Suprapubic skin (tissue), 4 donors: Measurements from ENCODE around the gene RAPGEF2. TPM values are rescaled to one million over a fixed set of nuclear protein-coding genes. Genes with fewer than 3 reads are reported as not detected.
"Not testable (repeated sequence)": the region's sequence is repeated elsewhere in the genome, so short reads cannot be mapped to it uniquely, and the experiment has no call there.

ENCODE experiments used
- DNase-seq, 2 donors: peaks; one replicate each; pipeline ENCODE4 v3.0.0-alpha.2; 2019; ENCODE audit warnings: low spot score in 2 of 2
- H3K27ac ChIP-seq: fragments of 200-600 bp; sonication (generic); one replicate; pipeline ENCODE4 v1.5.1; 2019
- H3K27me3 ChIP-seq: fragments of 200-600 bp; sonication (generic); one replicate; pipeline ENCODE4 v1.5.1; 2019
- H3K36me3 ChIP-seq: fragments of 200-600 bp; sonication (generic); one replicate; pipeline ENCODE4 v1.5.1; 2019
- H3K4me1 ChIP-seq: fragments of 200-600 bp; sonication (generic); one replicate; pipeline ENCODE4 v1.5.1; 2019
- H3K4me3 ChIP-seq: fragments of 200-600 bp; sonication (generic); one replicate; pipeline ENCODE4 v1.5.1; 2019; ENCODE audit warnings: mild to moderate bottlenecking
- H3K9me3 ChIP-seq: fragments of 200-600 bp; sonication (generic); one replicate; pipeline ENCODE4 v1.5.1; 2019
- CTCF ChIP-seq, 2 donors: fragments of 200-600 bp in 1 of 2; fragments of 450-650 bp in 1 of 2; sonication (generic) in 1 of 2; IDR thresholded peaks; one replicate each; pipeline ENCODE4 v1.5.1; 2016 to 2019; ENCODE audit warnings: antibody characterized with exemption in 2 of 2, mild to moderate bottlenecking in 1 of 2, moderate library complexity in 1 of 2
- EP300 ChIP-seq: sonication (generic); formaldehyde crosslinking; IDR thresholded peaks from one replicate; pipeline ENCODE4 v1.6.1; 2017; ENCODE audit warnings: antibody characterized with exemption
- POLR2A ChIP-seq, 2 donors: fragments of 450-650 bp; IDR thresholded peaks; one replicate each; pipeline ENCODE4 v1.6.1; 2017; ENCODE audit warnings: antibody characterized with exemption in 2 of 2, mild to moderate bottlenecking in 2 of 2, moderate library complexity in 2 of 2
- POLR2AphosphoS5 ChIP-seq, 3 donors: sonication (generic); formaldehyde crosslinking; IDR thresholded peaks; one replicate each; pipeline ENCODE4 v1.6.1; 2017; ENCODE audit warnings: antibody characterized with exemption in 3 of 3
- WGBS: methylation state at CpG from one replicate; pipeline ENCODE4 v1.1.5; 2018; 5-methylcytosine and 5-hydroxymethylcytosine counted together
- total RNA-seq, 4 donors: library from RNA; depleted of rRNA; stranded (reverse); fragments of >200 nt; gene quantifications; one replicate each; pipeline ENCODE4 v1.1.0, GENCODE V29; 2016

The RAPGEF2 gene
- total RNA-seq, 4 donors from 2014 or later = 31.3 to 62.4 (median 43.5) TPM

- 79% methylated on average over 3 of the region's 3 CpGs for WGBS
Observed at GRCh38 chr4:159178979-159179969, 76.4 kb downstream of the RAPGEF2 start.

DNA sequence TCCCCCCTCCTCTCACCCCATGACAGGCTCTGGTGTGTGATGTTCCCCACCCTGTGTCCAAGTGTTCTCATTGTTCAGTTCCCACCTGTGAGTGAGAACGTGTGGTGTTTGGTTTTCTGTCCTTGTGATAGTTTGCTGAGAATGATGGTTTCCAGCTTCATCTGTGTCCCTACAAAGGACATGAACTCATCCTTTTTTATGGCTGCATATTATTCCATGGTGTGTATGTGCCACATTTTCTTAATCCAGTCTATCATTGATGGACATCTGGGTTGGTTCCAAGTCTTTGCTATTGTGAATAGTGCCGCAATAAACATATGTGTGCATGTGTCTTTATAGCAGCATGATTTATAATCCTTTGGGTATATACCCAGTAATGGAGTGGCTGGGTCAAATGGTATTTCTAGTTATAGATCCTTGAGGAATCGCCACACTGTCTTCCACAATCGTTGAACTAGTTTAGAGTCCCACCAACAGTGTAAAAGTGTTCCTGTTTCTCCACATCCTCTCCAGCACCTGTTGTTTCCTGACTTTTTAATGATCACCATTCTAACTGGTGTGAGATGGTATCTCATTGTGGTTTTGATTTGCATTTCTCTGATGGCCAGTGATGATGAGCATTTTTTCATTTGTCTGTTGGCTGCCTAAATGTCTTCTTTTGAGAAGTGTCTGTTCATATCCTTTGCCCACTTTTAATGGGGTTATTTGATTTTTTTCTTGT, 81.2 kb downstream of the RAPGEF2 start:
- not testable (repeated sequence) for DNase-seq, H3K9me3 ChIP-seq, H3K36me3 ChIP-seq, H3K4me3 ChIP-seq, H3K4me1 ChIP-seq, H3K27ac ChIP-seq, H3K27me3 ChIP-seq
- WGBS = 91% methylated on average over 4 of the region's 4 CpGs

More at GRCh38 chr4:159178979-159179969, 76.4 kb downstream of the RAPGEF2 start:
- DNase-seq = no peak
- Histone ChIP-seq H3K9me3 (no peaks in the 10 kb centered on the region), H3K4me1 (peaks cover 22% of the 10 kb centered on the region), H3K36me3 (no peaks in the 10 kb centered on the region), H3K4me3 (no peak overlapping the region), H3K27me3 (no peaks in the 10 kb centered on the region), H3K27ac (peak overlapping the region; percentile 14)
- TF ChIP-seq POLR2A (IDR thresholded peaks at IDR 0.05) = no peak
- TF ChIP-seq CTCF (IDR thresholded peaks at IDR 0.05) = no peak
- no peak for TF ChIP-seq EP300
- no peak for TF ChIP-seq POLR2AphosphoS5 (IDR thresholded peaks at IDR 0.05)

DNA sequence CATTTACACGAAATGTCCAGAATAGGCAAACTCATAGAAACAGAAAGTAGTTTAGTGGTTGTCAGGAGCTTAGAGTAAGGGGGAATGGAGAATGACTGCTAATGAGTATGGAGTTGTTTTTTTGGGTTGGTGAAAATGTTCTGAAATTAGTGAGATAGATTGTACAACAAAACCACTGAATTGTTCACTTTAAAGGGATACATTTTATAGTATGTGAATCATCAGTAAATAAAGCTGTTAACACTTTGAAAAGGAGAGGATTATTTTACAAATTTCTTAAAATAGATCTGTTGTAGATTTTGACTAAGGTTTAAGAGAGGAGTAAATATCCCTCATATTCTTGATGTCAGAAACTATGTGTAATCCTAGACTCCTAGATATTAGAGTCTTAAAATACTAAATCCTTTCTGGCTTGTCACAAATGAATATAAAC, 82.7 kb downstream of the RAPGEF2 start:
- no peak overlapping the region for H3K27ac ChIP-seq
- H3K4me1 ChIP-seq = no peaks in the 10 kb centered on the region
- H3K36me3 ChIP-seq = no peaks in the 10 kb centered on the region
- no peak overlapping the region for H3K4me3 ChIP-seq
- no peak for DNase-seq
- TF ChIP-seq EP300 (no peak), POLR2AphosphoS5 (IDR thresholded peaks at IDR 0.05) (no peak), POLR2A (IDR thresholded peaks at IDR 0.05) (no peak), CTCF (IDR thresholded peaks at IDR 0.05) (no peak)
- no peaks in the 10 kb centered on the region for H3K9me3 ChIP-seq
- H3K27me3 ChIP-seq = no peaks in the 10 kb centered on the region
- WGBS = 84% methylated on average over 1 of the region's 1 CpG

GRCh38 chr4:159188646-159189045, 85.8 kb downstream of the RAPGEF2 start:
- Histone ChIP-seq H3K27me3 (no peaks in the 10 kb centered on the region), H3K9me3 (no peaks in the 10 kb centered on the region), H3K36me3 (no peaks in the 10 kb centered on the region), H3K4me1 (no peaks in the 10 kb centered on the region), H3K27ac (no peak overlapping the region), H3K4me3 (no peak overlapping the region)
- WGBS = 68% methylated on average over 1 of the region's 1 CpG
- no peak for DNase-seq
- TF ChIP-seq POLR2AphosphoS5 (IDR thresholded peaks at IDR 0.05) (no peak), POLR2A (IDR thresholded peaks at IDR 0.05) (no peak), CTCF (IDR thresholded peaks at IDR 0.05) (no peak)

DNA sequence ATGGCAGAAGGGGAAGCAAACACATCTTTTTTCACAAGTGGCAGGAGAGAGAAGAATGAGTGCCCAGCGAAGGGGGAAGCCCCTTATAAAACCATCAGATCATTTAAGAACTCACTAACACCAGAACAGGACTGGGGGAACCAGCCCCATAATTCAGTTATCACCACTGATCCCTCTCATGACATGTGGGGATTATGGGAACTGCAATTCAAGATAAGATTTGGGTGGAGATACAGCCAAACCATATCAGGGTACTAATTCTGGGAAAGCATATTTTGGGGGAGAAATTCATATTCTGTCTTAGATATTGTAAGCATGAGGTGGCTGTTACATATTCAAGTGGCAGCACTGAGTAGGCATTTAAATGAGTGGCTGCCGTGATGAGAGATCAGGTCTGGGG, 87.8 kb downstream of the RAPGEF2 start:
- Histone ChIP-seq H3K4me1 (no peaks in the 10 kb centered on the region), H3K4me3 (no peak overlapping the region), H3K9me3 (no peaks in the 10 kb centered on the region), H3K27me3 (no peaks in the 10 kb centered on the region), H3K36me3 (no peaks in the 10 kb centered on the region), H3K27ac (no peak overlapping the region)
- DNase-seq = no peak
- TF ChIP-seq POLR2A (IDR thresholded peaks at IDR 0.05) (no peak), POLR2AphosphoS5 (IDR thresholded peaks at IDR 0.05) (no peak)
- WGBS = 92% methylated on average over 2 of the region's 2 CpGs

- no peak for DNase-seq
- no peak for TF ChIP-seq POLR2AphosphoS5 (IDR thresholded peaks at IDR 0.05)
- no peak for TF ChIP-seq POLR2A (IDR thresholded peaks at IDR 0.05)
- TF ChIP-seq EP300 = no peak
- TF ChIP-seq CTCF (IDR thresholded peaks at IDR 0.05) = no peak
Observed at GRCh38 chr4:159191989-159192388, 89.1 kb downstream of the RAPGEF2 start.

More at GRCh38 chr4:159191989-159192388, 89.1 kb downstream of the RAPGEF2 start:
- Histone ChIP-seq H3K36me3 (no peaks in the 10 kb centered on the region), H3K4me1 (no peaks in the 10 kb centered on the region), H3K27me3 (no peaks in the 10 kb centered on the region), H3K4me3 (no peak overlapping the region), H3K27ac (no peak overlapping the region), H3K9me3 (no peaks in the 10 kb centered on the region)
- WGBS = 86% methylated on average over 5 of the region's 5 CpGs
